IMR-90 (cell line): Measurements from ENCODE around the gene FUT6. TPM values are rescaled to one million over a fixed set of nuclear protein-coding genes. Genes with fewer than 3 reads are reported as not detected.

Experiments
- ATAC-seq: fragments of 200-7000 bp; cut with Tn5 transposase; 2 replicates; pipeline ENCODE4 v1.9.1; 2020; ENCODE audit warnings: low read depth, mild to moderate bottlenecking, moderate library complexity
- BruUV-seq: library from RNA; stranded (reverse); fragments of 400-500 nt; replicated peaks from 2 replicates; lab custom pipeline; 2021; lab: Mats Ljungman, UMichigan
- CTCF ChIA-PET: fragments of 300-600 bp; formaldehyde crosslinking; extraction: SDS; loops from one replicate; lab custom pipeline; 2021; ENCODE audit warnings: antibody characterized with exemption; lab: Yijun Ruan, JAX
- POLR2A ChIA-PET: fragments of 300-600 bp; sonication (Branson Sonifier 250); formaldehyde crosslinking; loops from one replicate; lab custom pipeline; 2022; ENCODE audit warnings: antibody characterized with exemption; ENCODE audit not compliant: unreplicated experiment; lab: Charles Lee
- DNase-seq: peaks from one replicate; pipeline ENCODE4 v3.0.0; 2013
- H2AFZ ChIP-seq: replicated peaks from 2 replicates; pipeline ENCODE3; 2013; ENCODE audit warnings: low read length, mild to moderate bottlenecking; ENCODE audit not compliant: poor library complexity
- H2AK5ac ChIP-seq: 2 replicates; pipeline ENCODE4 v1.6.1; 2013; ENCODE audit warnings: low read depth, low read length, inconsistent platforms
- H2AK9ac ChIP-seq: replicated peaks from 2 replicates; pipeline ENCODE3; 2013; ENCODE audit warnings: mild to moderate bottlenecking, low read depth, low read length, moderate library complexity; ENCODE audit not compliant: poor library complexity
- H2BK120ac ChIP-seq: 2 replicates; pipeline ENCODE4 v1.6.1; 2013; ENCODE audit warnings: low read depth, low read length, inconsistent platforms
- H2BK15ac ChIP-seq: 3 replicates; pipeline ENCODE4 v1.6.1; 2013; ENCODE audit warnings: low read depth, low read length, inconsistent platforms
- H2BK20ac ChIP-seq: 2 replicates; pipeline ENCODE4 v1.6.1; 2013; ENCODE audit warnings: low read depth, mild to moderate bottlenecking, inconsistent platforms, low read length, moderate library complexity
- H2BK5ac ChIP-seq: 2 replicates; pipeline ENCODE4 v1.6.1; 2013; ENCODE audit warnings: mild to moderate bottlenecking, low read depth, low read length, inconsistent platforms; ENCODE audit not compliant: poor library complexity, severe bottlenecking
- H3K14ac ChIP-seq: replicated peaks from 2 replicates; pipeline ENCODE4 v1.6.1; 2013; ENCODE audit warnings: low read depth, low read length, inconsistent platforms
- H3K18ac ChIP-seq: 2 replicates; pipeline ENCODE4 v1.6.1; 2013; ENCODE audit warnings: low read depth, low read length, control low read depth
- H3K23ac ChIP-seq: 2 replicates; pipeline ENCODE4 v1.6.1; 2013; ENCODE audit warnings: low read depth, low read length, inconsistent platforms
- H3K27ac ChIP-seq: 2 replicates; pipeline ENCODE4 v1.5.1; 2013; ENCODE audit warnings: mild to moderate bottlenecking, control low read depth, low read length; ENCODE audit not compliant: insufficient read depth
- H3K27me3 ChIP-seq: 2 replicates; pipeline ENCODE4 v1.6.1; 2013; ENCODE audit warnings: low read length; ENCODE audit not compliant: control insufficient read depth, insufficient read depth
- H3K36me3 ChIP-seq: 2 replicates; pipeline ENCODE4 v1.6.1; 2013; ENCODE audit warnings: low read length, mixed read lengths; ENCODE audit not compliant: control insufficient read depth, insufficient read depth
- H3K4ac ChIP-seq: 2 replicates; pipeline ENCODE4 v1.6.1; 2013; ENCODE audit warnings: low read depth, low read length, inconsistent platforms
- H3K4me1 ChIP-seq: 2 replicates; pipeline ENCODE4 v1.6.1; 2013; ENCODE audit warnings: low read length, mixed read lengths; ENCODE audit not compliant: control insufficient read depth, insufficient read depth
- H3K4me2 ChIP-seq: 2 replicates; pipeline ENCODE4 v1.6.1; 2013; ENCODE audit warnings: low read depth, mild to moderate bottlenecking, control low read depth, low read length, moderate library complexity
- H3K4me3 ChIP-seq: 2 replicates; pipeline ENCODE4 v1.5.1; 2013; ENCODE audit warnings: low read depth, mild to moderate bottlenecking, control low read depth, low read length, moderate library complexity; ENCODE audit not compliant: insufficient read depth
- H3K56ac ChIP-seq: 2 replicates; pipeline ENCODE4 v1.6.1; 2013; ENCODE audit warnings: low read length, inconsistent platforms; ENCODE audit not compliant: insufficient read depth; ENCODE audit errors: extremely low read depth
- H3K79me1 ChIP-seq, 2 experiments: 2 replicates each; pipeline ENCODE4 v1.6.1; 2013; ENCODE audit warnings: low read length in 2 of 2, inconsistent platforms in 1 of 2, low read depth in 1 of 2
- H3K9ac ChIP-seq: 2 replicates; pipeline ENCODE4 v1.6.1; 2013; ENCODE audit warnings: low read depth, low read length, control low read depth
- H3K9me1 ChIP-seq: 2 replicates; pipeline ENCODE4 v1.6.1; 2013; ENCODE audit warnings: low read length, inconsistent platforms; ENCODE audit not compliant: insufficient read depth
- H3K9me3 ChIP-seq: 2 replicates; pipeline ENCODE4 v1.6.1; 2013; ENCODE audit warnings: low read length; ENCODE audit not compliant: control insufficient read depth, insufficient read depth
- H4K20me1 ChIP-seq: 2 replicates; pipeline ENCODE4 v1.6.1; 2013; ENCODE audit warnings: low read length, inconsistent platforms; ENCODE audit not compliant: insufficient read depth
- H4K5ac ChIP-seq: 2 replicates; pipeline ENCODE4 v1.6.1; 2013; ENCODE audit warnings: mild to moderate bottlenecking, low read depth, low read length, control low read depth
- H4K8ac ChIP-seq, 2 experiments: 2 replicates each; pipeline ENCODE4 v1.6.1; 2013; ENCODE audit warnings: low read depth in 2 of 2, low read length in 2 of 2, control low read depth in 1 of 2, inconsistent platforms in 1 of 2
- H4K91ac ChIP-seq: 2 replicates; pipeline ENCODE4 v1.6.1; 2013; ENCODE audit warnings: low read depth, low read length, inconsistent platforms; ENCODE audit not compliant: insufficient read depth
- BHLHE40 ChIP-seq: fragments of 150-350 bp; IDR thresholded peaks from 2 replicates; pipeline ENCODE4 v1.6.1; 2016; ENCODE audit warnings: mild to moderate bottlenecking, low read depth, low read length
- CEBPB ChIP-seq: IDR thresholded peaks from 2 replicates; pipeline ENCODE4 v1.6.1; 2012; ENCODE audit warnings: low read depth, low read length, improper control_type of control experiment
- CHD1 ChIP-seq: IDR thresholded peaks from 2 replicates; pipeline ENCODE4 v1.6.1; 2012; ENCODE audit warnings: low read depth, low read length, improper control_type of control experiment
- CTCF ChIP-seq: conservative IDR thresholded peaks from 2 replicates; pipeline ENCODE4 v1.5.1; 2012; ENCODE audit warnings: mild to moderate bottlenecking, low read depth, low read length, improper control_type of control experiment
- ELK1 ChIP-seq: fragments of 150-350 bp; IDR thresholded peaks from 2 replicates; pipeline ENCODE4 v1.6.1; 2016; ENCODE audit warnings: low read depth, mild to moderate bottlenecking, low read length, moderate library complexity, borderline replicate concordance
- FOS ChIP-seq: fragments of 150-350 bp; IDR thresholded peaks from 2 replicates; pipeline ENCODE4 v1.6.1; 2016; ENCODE audit warnings: low read depth, low read length
- MAFK ChIP-seq: IDR thresholded peaks from 2 replicates; pipeline ENCODE4 v1.6.1; 2012; ENCODE audit warnings: low read depth, low read length, improper control_type of control experiment
- MAZ ChIP-seq: IDR thresholded peaks from 2 replicates; pipeline ENCODE4 v1.6.1; 2012; ENCODE audit warnings: low read depth, mild to moderate bottlenecking, low read length, improper control_type of control experiment, moderate library complexity, borderline replicate concordance
- MXI1 ChIP-seq: IDR thresholded peaks from 2 replicates; pipeline ENCODE4 v1.6.1; 2012; ENCODE audit warnings: low read depth, mild to moderate bottlenecking, low read length, moderate library complexity, borderline replicate concordance
- NFE2L2 ChIP-seq: fragments of 150-350 bp; IDR thresholded peaks from 2 replicates; pipeline ENCODE4 v1.6.1; 2016; ENCODE audit warnings: low read depth, mild to moderate bottlenecking, low read length
- POLR2A ChIP-seq: IDR thresholded peaks from 2 replicates; pipeline ENCODE4 v1.6.1; 2012; ENCODE audit warnings: mild to moderate bottlenecking, low read depth, low read length
- RAD21 ChIP-seq: IDR thresholded peaks from 2 replicates; pipeline ENCODE4 v1.6.1; 2012; ENCODE audit warnings: low read length, improper control_type of control experiment
- RCOR1 ChIP-seq: IDR thresholded peaks from 2 replicates; pipeline ENCODE4 v1.6.1; 2012; ENCODE audit warnings: mild to moderate bottlenecking, low read length, improper control_type of control experiment; ENCODE audit not compliant: insufficient replicate concordance
- RFX5 ChIP-seq: IDR thresholded peaks from 2 replicates; pipeline ENCODE4 v1.8.0; 2012; ENCODE audit warnings: low read depth, mild to moderate bottlenecking, low read length, moderate library complexity
- SMC3 ChIP-seq: fragments of 150-350 bp; IDR thresholded peaks from 2 replicates; pipeline ENCODE4 v1.6.1; 2016; ENCODE audit warnings: low read depth, mild to moderate bottlenecking, antibody characterized with exemption, low read length, moderate library complexity
- USF2 ChIP-seq: fragments of 150-350 bp; IDR thresholded peaks from 2 replicates; pipeline ENCODE4 v1.6.1; 2017; ENCODE audit warnings: mild to moderate bottlenecking, antibody characterized with exemption, low read length, low read depth
- WGBS, 2 experiments: methylation state at CpG; one replicate each; pipeline versions ENCODE4 v1.1.5 to v1.1.7; 2013; ENCODE audit warnings: missing lambda C conversion rate in 2 of 2; ENCODE audit not compliant: insufficient read length in 1 of 2; ENCODE audit errors: extremely low coverage in 2 of 2; 5-methylcytosine and 5-hydroxymethylcytosine counted together
- dilution Hi-C: fragments of 300-500 bp; cut with HindIII; formaldehyde crosslinking; loops from one replicate; pipeline ENCODE4 v1.14.3; 2018; ENCODE audit warnings: low sequenced_read_pairs; ENCODE audit not compliant: unreplicated experiment
- in situ Hi-C: fragments of 300-500 bp; cut with MboI; formaldehyde crosslinking; loops from 3 replicates; pipeline ENCODE4 v1.14.3; 2019; ENCODE audit warnings: low sequenced_read_pairs, inconsistent platforms, mixed read lengths
- intact Hi-C: fragments of 100-400 bp; cut with micrococcal nuclease; formaldehyde crosslinking; loops from 2 replicates; pipeline ENCODE4 v1.10.0; 2022
- polyA plus RNA-seq, 3 experiments: library from polyadenylated mRNA; depleted of rRNA; stranded (reverse); fragments of >200 nt; gene quantifications; 2 replicates each; pipeline ENCODE4 v1.2.3, GENCODE V29; 2012; ENCODE audit warnings: low replicate concordance in 1 of 3
- total RNA-seq: library from RNA; depleted of rRNA; stranded (reverse); fragments of >200 nt; gene quantifications from 2 replicates; pipeline ENCODE4 v1.2.3, GENCODE V29; 2012

FUT6 gene
- total and polyA plus RNA-seq, 2 of the 4 experiments (the other 2 are of a cell fraction) = not detected

- CTCF ChIA-PET = interaction anchor here (2.2 kb wide), 1 partner anchor 17 kb away, joined by 7 read pairs; the partner anchor contains the start of gene NRTN
- Histone ChIP-seq H3K18ac (no peak overlapping the region), H4K8ac (no peak overlapping the region), H2BK5ac (no peak overlapping the region), H3K14ac (no peak overlapping the region), H2AFZ (no peak overlapping the region), H3K4me3 (no peak overlapping the region), H3K9me3 (no peaks in the 10 kb centered on the region), H2AK5ac (no peak overlapping the region), H2BK15ac (no peak overlapping the region), H2BK20ac (no peak overlapping the region), H3K4me2 (no peak overlapping the region), H3K4ac (no peak overlapping the region), H2BK120ac (no peak overlapping the region), H4K5ac (no peak overlapping the region), H4K91ac (no peak overlapping the region), H3K4me1 (peaks cover 5% of the 10 kb centered on the region), H3K56ac (no peak overlapping the region), H3K27me3 (peaks cover 3% of the 10 kb centered on the region; the same call in 1 of the 2 replicates), H3K23ac (no peak overlapping the region), H3K27ac (no peak overlapping the region), H4K20me1 (no peaks in the 10 kb centered on the region; the same call in 1 of the 2 replicates), H2AK9ac (peak overlapping the region; percentile 55), H3K79me1 (no peaks in the 10 kb centered on the region), H3K9me1 (no peaks in the 10 kb centered on the region), H3K9ac (no peak overlapping the region), H3K36me3 (no peaks in the 10 kb centered on the region)
- in situ Hi-C loops = no loop called here
- dilution Hi-C loops = no loop called here
- POLR2A ChIA-PET = no interaction called here
- TF ChIP-seq MXI1 (no peak), CHD1 (no peak), RCOR1 (no peak), POLR2A (no peak), RFX5 (no peak), MAFK (no peak), SMC3 (no peak), BHLHE40 (no peak), USF2 (no peak), FOS (no peak), CEBPB (no peak), NFE2L2 (no peak), RAD21 (no peak), ELK1 (no peak), CTCF (no peak), MAZ (no peak)
- DNase-seq = no peak
- 50% methylated on average over 2 of the region's 8 CpGs; no CpG with 5 or more reads in 1 of the 2 experiments for WGBS, 2 experiments
- no peak for ATAC-seq
- no TSS peak for BruUV-seq
- intact Hi-C loops = no loop called here
Measured at GRCh38 chr19:5821521-5822180, 17.9 kb downstream of the FUT6 start.
